Measurements from ENCODE around the gene CNPY1. TPM values are rescaled to one million over a fixed set of nuclear protein-coding genes. Genes with fewer than 3 reads are reported as not detected.

CNPY1 gene
- total and polyA plus RNA-seq, 4 donors = not detected

GRCh38 chr7:155568333-155568660, 21.9 kb upstream of the CNPY1 start:
- 77 to 80% methylated on average over 5 of the region's 5 CpGs for WGBS, 2 donors

DNA sequence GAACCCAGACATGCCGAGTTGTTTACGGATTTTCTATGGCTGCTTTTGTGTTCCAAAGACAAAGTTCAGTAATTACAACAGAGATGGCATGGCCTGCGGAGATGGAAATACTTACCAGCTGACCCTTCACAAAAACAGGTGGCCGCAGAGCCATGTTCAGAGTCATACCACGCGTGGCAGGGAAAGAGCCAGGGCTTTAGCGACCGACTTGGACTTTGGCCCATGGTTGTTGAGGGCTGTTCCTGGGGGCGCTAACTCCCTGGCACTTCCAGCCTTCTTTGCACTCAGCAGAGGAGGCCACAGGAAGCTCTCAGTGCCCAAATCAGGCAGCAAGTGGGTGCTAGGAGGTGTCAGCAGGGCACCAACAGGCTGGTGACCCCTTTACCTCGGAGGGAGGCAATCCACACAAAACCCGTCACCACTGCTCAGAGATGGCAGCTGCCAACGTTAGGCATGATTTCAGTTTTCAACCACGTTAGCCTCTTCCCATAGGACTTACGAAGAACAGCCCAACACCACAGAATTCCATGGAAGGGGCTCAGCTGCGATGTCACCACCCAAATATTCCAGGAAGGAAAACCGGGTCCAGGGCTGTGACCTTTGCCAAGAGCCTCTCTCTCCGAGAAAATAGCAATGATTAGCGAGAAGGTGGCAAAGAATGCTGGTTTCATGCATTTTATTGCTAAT, 21.4 kb upstream of the CNPY1 start:
- no peaks in the 10 kb centered on the region for H3K9me3 ChIP-seq (ENCODE audit: control insufficient read depth in 4 of 4, insufficient read depth in 3 of 4, low read length in 3 of 4)
- no peak overlapping the region for H3K9ac ChIP-seq (ENCODE audit: insufficient read depth in 1 of 2, low read length in 2 of 2)
- TF ChIP-seq, protein P1, sequence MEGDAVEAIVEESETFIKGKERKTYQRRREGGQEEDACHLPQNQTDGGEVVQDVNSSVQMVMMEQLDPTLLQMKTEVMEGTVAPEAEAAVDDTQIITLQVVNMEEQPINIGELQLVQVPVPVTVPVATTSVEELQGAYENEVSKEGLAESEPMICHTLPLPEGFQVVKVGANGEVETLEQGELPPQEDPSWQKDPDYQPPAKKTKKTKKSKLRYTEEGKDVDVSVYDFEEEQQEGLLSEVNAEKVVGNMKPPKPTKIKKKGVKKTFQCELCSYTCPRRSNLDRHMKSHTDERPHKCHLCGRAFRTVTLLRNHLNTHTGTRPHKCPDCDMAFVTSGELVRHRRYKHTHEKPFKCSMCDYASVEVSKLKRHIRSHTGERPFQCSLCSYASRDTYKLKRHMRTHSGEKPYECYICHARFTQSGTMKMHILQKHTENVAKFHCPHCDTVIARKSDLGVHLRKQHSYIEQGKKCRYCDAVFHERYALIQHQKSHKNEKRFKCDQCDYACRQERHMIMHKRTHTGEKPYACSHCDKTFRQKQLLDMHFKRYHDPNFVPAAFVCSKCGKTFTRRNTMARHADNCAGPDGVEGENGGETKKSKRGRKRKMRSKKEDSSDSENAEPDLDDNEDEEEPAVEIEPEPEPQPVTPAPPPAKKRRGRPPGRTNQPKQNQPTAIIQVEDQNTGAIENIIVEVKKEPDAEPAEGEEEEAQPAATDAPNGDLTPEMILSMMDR (IDR thresholded peaks at IDR 0.05; ENCODE audit: control extremely low read depth, extremely low read depth) = no peak
- H3K36me3 ChIP-seq (ENCODE audit: control insufficient read depth in 4 of 4, insufficient read depth in 4 of 4, low read length in 4 of 4) = no peaks in the 10 kb centered on the region
- no peak overlapping the region for H3K27ac ChIP-seq (ENCODE audit: low read depth in 1 of 2, low read length in 1 of 2)
- DNase-seq = no peak
- no peak overlapping the region for H3K4me3 ChIP-seq
- no peak for ATAC-seq (ENCODE audit: insufficient read depth, low FRiP score)
- H3K4me1 ChIP-seq (ENCODE audit: control insufficient read depth in 5 of 5, insufficient read depth in 5 of 5, low read length in 5 of 5) = no peaks in the 10 kb centered on the region
- WGBS, 2 donors = 80% methylated on average over 18 of the region's 18 CpGs
- H3K27me3 ChIP-seq (ENCODE audit: control insufficient read depth in 3 of 3, insufficient read depth in 3 of 3, low read length in 2 of 3) = peaks cover 0 to 7% (median 0%) of the 10 kb centered on the region in 3 donors

More at GRCh38 chr7:155568333-155568660, 21.9 kb upstream of the CNPY1 start:
- Histone ChIP-seq H3K9ac (ENCODE audit: insufficient read depth in 1 of 2, low read length in 2 of 2) (no peak overlapping the region), H3K27me3 (ENCODE audit: control insufficient read depth in 3 of 3, insufficient read depth in 3 of 3, low read length in 2 of 3) (peaks cover 0 to 7% (median 0%) of the 10 kb centered on the region in 3 donors), H3K36me3 (ENCODE audit: control insufficient read depth in 4 of 4, insufficient read depth in 4 of 4, low read length in 4 of 4) (no peaks in the 10 kb centered on the region), H3K9me3 (ENCODE audit: control insufficient read depth in 4 of 4, insufficient read depth in 3 of 4, low read length in 3 of 4) (no peaks in the 10 kb centered on the region), H3K27ac (ENCODE audit: low read depth in 1 of 2, low read length in 1 of 2) (no peak overlapping the region), H3K4me1 (ENCODE audit: control insufficient read depth in 5 of 5, insufficient read depth in 5 of 5, low read length in 5 of 5) (no peaks in the 10 kb centered on the region), H3K4me3 (no peak overlapping the region)
- TF ChIP-seq, protein P1 (IDR thresholded peaks at IDR 0.05; ENCODE audit: control extremely low read depth, extremely low read depth) = no peak
- no peak for ATAC-seq (ENCODE audit: insufficient read depth, low FRiP score)
- DNase-seq = no peak

DNA sequence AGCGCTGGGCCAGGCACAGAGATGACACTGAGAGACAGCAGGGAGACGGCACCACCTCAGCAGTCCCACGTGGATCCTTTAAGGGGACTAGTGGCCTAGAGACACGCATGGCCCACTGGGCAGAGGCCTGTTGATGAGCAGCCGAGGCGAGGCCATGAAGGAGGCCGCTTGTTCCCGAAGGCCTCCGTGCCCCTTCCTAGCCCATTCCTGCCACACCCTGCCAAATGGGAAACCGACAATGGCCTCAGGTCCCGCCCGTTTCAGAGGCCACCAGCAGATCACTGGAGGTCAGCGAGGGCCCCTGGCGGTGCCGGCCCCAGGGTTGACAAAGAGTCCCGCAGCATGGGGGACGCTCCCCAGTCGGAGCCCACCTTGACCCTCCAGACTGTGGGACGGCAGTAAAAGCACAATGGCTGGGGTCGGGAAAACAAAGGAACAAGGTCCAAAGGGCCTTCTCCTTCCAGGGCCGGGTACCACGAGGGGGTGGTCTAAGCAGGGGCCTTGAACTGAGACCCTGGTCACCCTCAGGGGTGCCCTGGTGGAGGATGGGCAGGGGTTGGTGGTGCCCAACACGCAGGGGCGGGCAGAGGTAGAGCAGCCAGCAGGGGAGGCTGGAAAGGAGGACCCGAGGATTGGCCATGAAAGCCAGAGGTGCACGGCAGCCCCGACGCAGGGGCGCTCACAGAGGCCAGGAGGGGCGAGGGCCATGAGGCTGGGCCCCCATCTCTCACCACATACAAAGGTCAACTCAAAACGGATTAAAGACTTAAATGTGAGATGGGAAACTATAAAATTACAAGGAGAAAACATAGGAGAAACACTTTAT, 19.9 kb upstream of the CNPY1 start:
- TF ChIP-seq, protein P1 (IDR thresholded peaks at IDR 0.05; ENCODE audit: control extremely low read depth, extremely low read depth) = no peak
- Histone ChIP-seq H3K27ac (ENCODE audit: low read depth in 1 of 2, low read length in 1 of 2) (no peak overlapping the region), H3K36me3 (ENCODE audit: control insufficient read depth in 4 of 4, insufficient read depth in 4 of 4, low read length in 4 of 4) (no peaks in the 10 kb centered on the region), H3K4me3 (no peak overlapping the region), H3K4me1 (ENCODE audit: control insufficient read depth in 5 of 5, insufficient read depth in 5 of 5, low read length in 5 of 5) (no peaks in the 10 kb centered on the region), H3K9me3 (ENCODE audit: control insufficient read depth in 4 of 4, insufficient read depth in 3 of 4, low read length in 3 of 4) (no peaks in the 10 kb centered on the region), H3K9ac (ENCODE audit: insufficient read depth in 1 of 2, low read length in 2 of 2) (no peak overlapping the region), H3K27me3 (ENCODE audit: control insufficient read depth in 3 of 3, insufficient read depth in 3 of 3, low read length in 2 of 3) (peaks cover 0 to 2% (median under 1%) of the 10 kb centered on the region in 3 donors)
- ATAC-seq (ENCODE audit: insufficient read depth, low FRiP score) (no peak), DNase-seq (no peak)
- 93% methylated on average over 31 of the region's 31 CpGs for WGBS, 2 donors
